Measurements from ENCODE around the gene BABAM2.

DNA sequence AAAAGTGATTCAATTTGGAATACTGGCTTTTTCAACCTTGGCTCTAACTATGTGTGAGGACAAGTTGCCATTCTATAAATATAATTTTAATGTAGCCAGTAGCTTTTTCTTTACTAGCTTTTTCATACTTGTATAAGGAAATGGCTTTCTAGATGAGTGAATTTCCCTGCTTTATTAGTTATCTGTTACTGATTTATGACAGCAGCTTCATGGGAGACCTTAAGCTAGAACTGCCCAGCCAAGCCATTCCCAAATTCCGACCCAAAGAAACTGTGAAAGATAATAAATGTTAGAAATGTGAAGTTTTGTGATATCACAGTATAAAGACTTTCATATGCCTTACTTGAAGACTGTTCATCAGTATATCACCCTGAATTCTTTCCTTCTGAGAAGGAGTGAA, 32.3 kb downstream of the BABAM2 start:
- TF ChIP-seq POLR2A (IDR thresholded peaks at IDR 0.05; ENCODE audit: low read depth, low read length) (no peak), CTCF (conservative IDR thresholded peaks at IDR 0.05; ENCODE audit: low read depth, low read length) (no peak), MAFK (IDR thresholded peaks at IDR 0.05; ENCODE audit: low read depth, low read length) (no peak), CEBPB (IDR thresholded peaks at IDR 0.05; ENCODE audit: low read depth, low read length) (no peak), BHLHE40 (IDR thresholded peaks at IDR 0.05; ENCODE audit: low read depth, low read length) (no peak), CHD1 (IDR thresholded peaks at IDR 0.05; ENCODE audit: low read depth, low read length) (no peak), RAD21 (IDR thresholded peaks at IDR 0.05; ENCODE audit: low read length) (no peak), ELK1 (IDR thresholded peaks at IDR 0.05; ENCODE audit: borderline replicate concordance, low read depth, low read length) (no peak), RFX5 (IDR thresholded peaks at IDR 0.05; ENCODE audit: low read depth, low read length) (no peak), RCOR1 (IDR thresholded peaks at IDR 0.05; ENCODE audit: insufficient replicate concordance, low read length) (no peak), NFE2L2 (IDR thresholded peaks at IDR 0.05; ENCODE audit: low read depth, low read length) (no peak), MXI1 (IDR thresholded peaks at IDR 0.05; ENCODE audit: borderline replicate concordance, low read depth, low read length) (no peak)
